ENCODE data around the gene SASH1.

Gene SASH1

GRCh38 chr6:148404456-148405054, 61.9 kb downstream of the SASH1 start:
- DNase-seq (ENCODE audit: low spot score), result no peak

- DNase-seq (ENCODE audit: low spot score), result no peak
Observed at GRCh38 chr6:148405894-148406293, 63.3 kb downstream of the SASH1 start.

- no peak for DNase-seq (ENCODE audit: low spot score)
Observed at GRCh38 chr6:148406579-148407371, 64.1 kb downstream of the SASH1 start.

GRCh38 chr6:148407372-148407771, 64.7 kb downstream of the SASH1 start:
- peak; percentile 61 for DNase-seq (ENCODE audit: low spot score)

- no peak for DNase-seq (ENCODE audit: low spot score)
Observed at GRCh38 chr6:148413321-148414091, 70.9 kb downstream of the SASH1 start.

- no peak for DNase-seq (ENCODE audit: low spot score)
Observed at GRCh38 chr6:148414092-148414489, 71.5 kb downstream of the SASH1 start.

- DNase-seq (ENCODE audit: low spot score), result peak; percentile 77
Observed at GRCh38 chr6:148414836-148415235, 72.2 kb downstream of the SASH1 start.

- no peak for DNase-seq (ENCODE audit: low spot score)
Observed at GRCh38 chr6:148415511-148416260, 73.0 kb downstream of the SASH1 start.

- no peak for DNase-seq (ENCODE audit: low spot score)
Observed at GRCh38 chr6:148416330-148416965, 73.8 kb downstream of the SASH1 start.

- DNase-seq (ENCODE audit: low spot score), result no peak
Observed at GRCh38 chr6:148417045-148417444, 74.4 kb downstream of the SASH1 start.

- DNase-seq (ENCODE audit: low spot score), result peak; percentile 24
Observed at GRCh38 chr6:148419430-148419829, 76.8 kb downstream of the SASH1 start.

- DNase-seq (ENCODE audit: low spot score), result no peak
Observed at GRCh38 chr6:148422085-148422484, 79.4 kb downstream of the SASH1 start.

- no peak for DNase-seq (ENCODE audit: low spot score)
Observed at GRCh38 chr6:148423133-148423532, 80.5 kb downstream of the SASH1 start.

GRCh38 chr6:148423601-148424270, 81.1 kb downstream of the SASH1 start:
- no peak for DNase-seq (ENCODE audit: low spot score)

GRCh38 chr6:148425443-148425842, 82.8 kb downstream of the SASH1 start:
- DNase-seq (ENCODE audit: low spot score), result no peak

GRCh38 chr6:148426317-148426977, 83.8 kb downstream of the SASH1 start:
- no peak for DNase-seq (ENCODE audit: low spot score)

- DNase-seq (ENCODE audit: low spot score), result no peak
Observed at GRCh38 chr6:148427333-148427732, 84.7 kb downstream of the SASH1 start.

- DNase-seq (ENCODE audit: low spot score), result no peak
Observed at GRCh38 chr6:148429423-148429822, 86.8 kb downstream of the SASH1 start.

GRCh38 chr6:148430897-148431296, 88.3 kb downstream of the SASH1 start:
- no peak for DNase-seq (ENCODE audit: low spot score)

GRCh38 chr6:148431413-148431812, 88.8 kb downstream of the SASH1 start:
- no peak for DNase-seq (ENCODE audit: low spot score)

- DNase-seq (ENCODE audit: low spot score), result no peak
Observed at GRCh38 chr6:148431840-148432239, 89.2 kb downstream of the SASH1 start.
